ENCODE data around the gene ASB18.

GRCh38 chr2:236157815-236158498 lies 106.2 kb downstream of the ASB18 start:
- TF ChIP-seq CTCF (conservative IDR thresholded peaks at IDR 0.05; ENCODE audit: low read depth in 2 of 2) (no peak), POLR2AphosphoS5 (IDR thresholded peaks at IDR 0.05; ENCODE audit: low read depth) (no peak), EZH2phosphoT487 (IDR thresholded peaks at IDR 0.05; ENCODE audit: unreplicated experiment) (no peak), EZH2 (IDR thresholded peaks at IDR 0.05; ENCODE audit: low read depth, unreplicated experiment) (no peak), ZNF331 (CRISPR knock-in tag; IDR thresholded peaks at IDR 0.05; ENCODE audit: low read depth) (no peak), CREB1 (CRISPR knock-in tag; IDR thresholded peaks at IDR 0.05; ENCODE audit: low read depth) (no peak), JUNB (IDR thresholded peaks at IDR 0.05; ENCODE audit: unreplicated experiment) (no peak), NANOG (IDR thresholded peaks at IDR 0.05; ENCODE audit: borderline replicate concordance) (no peak)
- TF ChIP-seq, protein P1, sequence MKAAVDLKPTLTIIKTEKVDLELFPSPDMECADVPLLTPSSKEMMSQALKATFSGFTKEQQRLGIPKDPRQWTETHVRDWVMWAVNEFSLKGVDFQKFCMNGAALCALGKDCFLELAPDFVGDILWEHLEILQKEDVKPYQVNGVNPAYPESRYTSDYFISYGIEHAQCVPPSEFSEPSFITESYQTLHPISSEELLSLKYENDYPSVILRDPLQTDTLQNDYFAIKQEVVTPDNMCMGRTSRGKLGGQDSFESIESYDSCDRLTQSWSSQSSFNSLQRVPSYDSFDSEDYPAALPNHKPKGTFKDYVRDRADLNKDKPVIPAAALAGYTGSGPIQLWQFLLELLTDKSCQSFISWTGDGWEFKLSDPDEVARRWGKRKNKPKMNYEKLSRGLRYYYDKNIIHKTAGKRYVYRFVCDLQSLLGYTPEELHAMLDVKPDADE (IDR thresholded peaks at IDR 0.05), result no peak
- TF ChIP-seq, protein P2, sequence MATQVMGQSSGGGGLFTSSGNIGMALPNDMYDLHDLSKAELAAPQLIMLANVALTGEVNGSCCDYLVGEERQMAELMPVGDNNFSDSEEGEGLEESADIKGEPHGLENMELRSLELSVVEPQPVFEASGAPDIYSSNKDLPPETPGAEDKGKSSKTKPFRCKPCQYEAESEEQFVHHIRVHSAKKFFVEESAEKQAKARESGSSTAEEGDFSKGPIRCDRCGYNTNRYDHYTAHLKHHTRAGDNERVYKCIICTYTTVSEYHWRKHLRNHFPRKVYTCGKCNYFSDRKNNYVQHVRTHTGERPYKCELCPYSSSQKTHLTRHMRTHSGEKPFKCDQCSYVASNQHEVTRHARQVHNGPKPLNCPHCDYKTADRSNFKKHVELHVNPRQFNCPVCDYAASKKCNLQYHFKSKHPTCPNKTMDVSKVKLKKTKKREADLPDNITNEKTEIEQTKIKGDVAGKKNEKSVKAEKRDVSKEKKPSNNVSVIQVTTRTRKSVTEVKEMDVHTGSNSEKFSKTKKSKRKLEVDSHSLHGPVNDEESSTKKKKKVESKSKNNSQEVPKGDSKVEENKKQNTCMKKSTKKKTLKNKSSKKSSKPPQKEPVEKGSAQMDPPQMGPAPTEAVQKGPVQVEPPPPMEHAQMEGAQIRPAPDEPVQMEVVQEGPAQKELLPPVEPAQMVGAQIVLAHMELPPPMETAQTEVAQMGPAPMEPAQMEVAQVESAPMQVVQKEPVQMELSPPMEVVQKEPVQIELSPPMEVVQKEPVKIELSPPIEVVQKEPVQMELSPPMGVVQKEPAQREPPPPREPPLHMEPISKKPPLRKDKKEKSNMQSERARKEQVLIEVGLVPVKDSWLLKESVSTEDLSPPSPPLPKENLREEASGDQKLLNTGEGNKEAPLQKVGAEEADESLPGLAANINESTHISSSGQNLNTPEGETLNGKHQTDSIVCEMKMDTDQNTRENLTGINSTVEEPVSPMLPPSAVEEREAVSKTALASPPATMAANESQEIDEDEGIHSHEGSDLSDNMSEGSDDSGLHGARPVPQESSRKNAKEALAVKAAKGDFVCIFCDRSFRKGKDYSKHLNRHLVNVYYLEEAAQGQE (IDR thresholded peaks at IDR 0.05; ENCODE audit: unreplicated experiment), result no peak

Measured in GM23338 (cell line).